Measurements from ENCODE around the gene C17orf100.

Gene C17orf100

GRCh38 chr17:6695051-6695450 lies 43.5 kb downstream of the C17orf100 start:
- DNase-seq = no peak

- DNase-seq = no peak
Observed at GRCh38 chr17:6695565-6695964, 44.0 kb downstream of the C17orf100 start.

GRCh38 chr17:6696906-6697305 lies 45.3 kb downstream of the C17orf100 start:
- DNase-seq = no peak

- no peak for DNase-seq
Observed at GRCh38 chr17:6698004-6698403, 46.4 kb downstream of the C17orf100 start.

- DNase-seq = no peak
Observed at GRCh38 chr17:6699997-6700947, 48.7 kb downstream of the C17orf100 start.

- no peak for DNase-seq
Observed at GRCh38 chr17:6700948-6701307, 49.4 kb downstream of the C17orf100 start.

GRCh38 chr17:6701719-6702118 lies 50.2 kb downstream of the C17orf100 start:
- DNase-seq = peak; percentile 51 to 63

GRCh38 chr17:6702567-6703215 lies 51.1 kb downstream of the C17orf100 start:
- no peak for DNase-seq

Measured in activated CD4-positive, alpha-beta T cell treated with anti-CD3 and anti-CD28 coated beads, Interleukin-2, amount 50 U/mL, for 48 hours (primary cell).